Fibroblast of lung (primary cell): Measurements from ENCODE around the gene SMC2.

ENCODE experiments used
- CTCF ChIP-seq, 2 donors: IDR thresholded peaks in 1 of 2; conservative IDR thresholded peaks in 1 of 2; 1 replicate in 1 of 2; 2 replicates in 1 of 2; pipeline ENCODE4 v1.5.1; 2011 to 2012; ENCODE audit warnings: low read length in 2 of 2, control low read depth in 1 of 2, inconsistent platforms in 1 of 2, low read depth in 1 of 2, mild to moderate bottlenecking in 1 of 2
- EZH2 ChIP-seq: IDR thresholded peaks from 2 replicates; pipeline ENCODE4 v1.5.1; 2012; ENCODE audit warnings: low read length, control low read depth, mild to moderate bottlenecking; ENCODE audit errors: missing control alignments

GRCh38 chr9:104144336-104144735 lies 50.2 kb downstream of the SMC2 start:
- TF ChIP-seq CTCF (conservative IDR thresholded peaks at IDR 0.05 in 1 of 2, IDR thresholded peaks at IDR 0.05 in 1 of 2; ENCODE audit: low read depth in 1 of 2, low read length in 2 of 2) (no peak), EZH2 (no peak)
